HG02642 (cell line): Measurements from ENCODE around the gene CCDC141.
"Not testable (repeated sequence)": the region's sequence is repeated elsewhere in the genome, so short reads cannot be mapped to it uniquely, and the experiment has no call there.

Experiments used
- ATAC-seq: cut with Tn5 transposase; IDR thresholded peaks from one replicate; pipeline ENCODE4 v1.9.1; 2021; ENCODE audit warnings: mild to moderate bottlenecking; ENCODE audit not compliant: unreplicated experiment, poor library complexity

Gene CCDC141

DNA sequence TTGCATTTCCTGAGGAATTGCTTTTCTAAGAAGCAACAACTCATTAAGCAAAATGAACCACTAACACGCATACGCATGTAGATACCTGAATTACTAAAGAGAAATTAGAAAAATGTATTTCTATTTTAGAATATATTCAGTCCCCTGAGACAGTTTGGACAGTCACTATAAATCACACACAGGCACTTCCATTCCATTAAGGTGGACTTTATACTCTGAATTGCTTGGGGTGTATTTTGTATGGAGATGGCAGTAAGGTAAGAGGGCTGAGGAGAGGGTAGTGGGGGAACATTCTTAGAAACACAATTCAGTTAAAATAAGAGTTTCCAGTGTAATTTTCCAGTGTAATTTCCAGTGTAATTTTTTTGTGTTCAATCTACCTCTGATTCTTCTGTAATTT is 1.8 kb downstream of the CCDC141 start:
- no peak for ATAC-seq

DNA sequence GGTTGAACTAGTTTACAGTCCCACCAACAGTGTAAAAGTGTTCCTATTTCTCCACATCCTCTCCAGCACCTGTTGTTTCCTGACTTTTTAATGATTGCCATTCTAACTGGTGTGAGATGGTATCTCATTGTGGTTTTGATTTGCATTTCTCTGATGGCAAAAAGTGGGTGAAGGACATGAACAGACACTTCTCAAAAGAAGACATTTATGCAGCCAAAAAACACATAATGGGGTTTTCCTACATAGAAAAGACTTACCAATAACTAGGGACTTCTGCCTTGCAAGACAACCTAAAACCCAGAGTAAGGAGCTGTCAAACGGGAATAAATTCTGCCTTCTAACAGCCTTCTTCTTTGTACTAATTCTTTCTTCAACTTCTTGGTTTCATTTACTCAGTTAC is 4.3 kb downstream of the CCDC141 start:
- not testable (repeated sequence) for ATAC-seq

DNA sequence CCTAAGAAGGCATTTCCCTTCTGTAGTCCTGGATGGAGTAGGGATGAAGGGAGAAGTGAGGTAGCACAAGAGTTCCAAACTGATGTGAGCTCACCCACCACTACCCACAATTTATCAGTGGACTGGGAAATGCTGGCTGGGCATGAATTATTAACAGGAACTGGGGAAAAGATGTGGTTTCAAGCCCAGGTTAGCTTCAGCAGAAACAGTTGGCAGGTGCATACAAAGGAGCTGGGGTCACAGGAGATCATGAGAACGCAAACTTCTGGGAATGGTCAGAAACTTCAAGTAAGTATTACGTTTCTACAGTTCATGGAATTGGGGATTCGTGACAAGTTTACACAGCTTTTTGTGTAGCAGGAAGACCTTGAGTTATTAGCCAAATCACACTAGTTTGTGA is 5.4 kb downstream of the CCDC141 start:
- ATAC-seq: peak; percentile 40

DNA sequence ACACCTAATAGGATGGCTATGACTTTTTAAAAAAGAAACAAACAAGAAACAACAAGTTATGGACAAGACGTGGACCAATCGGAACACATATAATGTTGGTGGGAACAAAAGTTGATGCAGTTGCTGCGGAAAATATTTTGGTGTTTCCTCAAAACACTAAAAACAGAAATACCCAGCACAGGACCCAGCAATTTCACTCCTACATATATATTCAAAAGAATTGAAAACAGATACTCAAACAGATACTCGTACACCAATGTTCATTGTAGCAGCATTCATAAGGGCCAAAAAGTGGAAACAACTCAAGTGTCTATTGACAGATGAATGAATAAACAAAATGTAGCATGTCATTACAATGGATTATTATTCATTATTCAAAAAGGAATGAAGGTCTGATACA is 12.1 kb downstream of the CCDC141 start:
- peak; percentile 79 for ATAC-seq

DNA sequence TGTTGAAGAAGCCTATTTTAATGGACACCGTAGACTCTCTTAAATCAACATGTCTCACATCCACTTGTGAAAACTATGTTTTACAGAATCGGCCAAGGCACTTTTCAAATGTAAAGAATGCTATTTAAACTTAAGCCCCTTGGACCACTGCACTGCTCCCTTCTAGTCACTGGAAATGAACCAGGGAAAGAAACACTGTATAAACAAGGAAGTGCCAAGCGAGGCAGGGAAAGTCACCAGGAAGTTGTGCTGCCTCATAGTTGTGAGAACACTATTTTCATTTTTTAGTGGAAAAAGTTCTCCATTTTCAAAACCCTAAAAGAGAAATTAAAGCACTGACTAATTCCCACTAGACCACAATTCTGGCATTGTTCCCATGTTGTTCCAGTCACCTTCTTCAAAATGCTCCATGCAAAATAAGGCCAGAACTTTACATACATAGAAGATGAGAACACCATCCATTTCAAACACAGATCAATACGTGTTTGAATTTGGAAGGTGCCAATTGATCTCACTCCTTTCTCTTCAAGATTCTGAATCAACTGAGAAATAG is 13.5 kb downstream of the CCDC141 start:
- no peak for ATAC-seq

DNA sequence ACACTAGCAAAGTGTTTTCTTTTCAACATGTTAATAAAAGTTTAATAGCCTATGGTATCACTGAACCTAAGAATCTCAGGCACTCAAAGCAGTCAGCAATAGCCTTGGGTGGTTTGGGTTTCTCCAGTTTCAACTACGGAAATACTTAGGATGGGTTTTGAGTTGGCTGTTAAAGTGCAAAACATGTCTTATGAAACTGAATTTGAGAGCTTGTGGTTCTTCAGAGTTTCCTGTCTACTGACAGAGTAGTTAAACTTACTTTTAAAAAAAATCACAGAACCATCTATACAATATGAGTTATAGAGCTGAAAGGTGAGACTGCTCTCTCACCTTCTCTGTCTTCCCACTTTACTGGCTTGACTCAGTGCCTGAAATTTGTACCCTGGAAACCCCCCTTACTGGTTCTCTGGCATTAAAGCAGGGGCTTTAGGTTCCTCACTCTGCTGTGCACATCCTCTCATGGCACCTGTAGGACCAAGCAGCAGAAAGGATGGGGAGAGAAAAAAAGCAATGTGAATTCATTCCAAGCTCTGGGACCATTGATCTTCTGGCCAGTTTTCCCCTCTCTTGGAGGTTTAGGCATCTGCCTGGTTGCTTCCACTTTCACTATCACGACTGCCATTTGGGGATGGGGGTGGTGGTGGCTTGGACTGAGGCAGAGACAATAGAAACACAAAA is 18.1 kb downstream of the CCDC141 start:
- peak; percentile 97 for ATAC-seq

DNA sequence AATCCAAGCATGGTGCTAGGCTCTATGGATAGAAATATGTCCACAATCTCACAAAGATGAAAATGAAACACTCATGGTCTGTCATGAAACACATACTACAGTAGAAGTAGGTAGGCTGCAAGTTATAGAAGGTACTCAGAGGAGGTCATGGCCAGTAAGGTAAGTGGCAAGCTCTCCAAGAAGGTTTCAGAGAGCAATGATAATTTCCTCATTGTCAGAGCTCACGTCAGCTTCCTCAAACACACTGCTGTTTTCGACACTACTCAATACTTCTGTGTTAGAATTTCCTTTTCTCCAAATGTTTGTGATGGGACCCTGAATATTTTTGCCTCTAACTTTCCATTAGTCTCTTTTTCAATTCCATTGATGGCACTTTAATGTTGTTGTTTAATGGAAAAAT is 25.5 kb downstream of the CCDC141 start:
- no peak for ATAC-seq

DNA sequence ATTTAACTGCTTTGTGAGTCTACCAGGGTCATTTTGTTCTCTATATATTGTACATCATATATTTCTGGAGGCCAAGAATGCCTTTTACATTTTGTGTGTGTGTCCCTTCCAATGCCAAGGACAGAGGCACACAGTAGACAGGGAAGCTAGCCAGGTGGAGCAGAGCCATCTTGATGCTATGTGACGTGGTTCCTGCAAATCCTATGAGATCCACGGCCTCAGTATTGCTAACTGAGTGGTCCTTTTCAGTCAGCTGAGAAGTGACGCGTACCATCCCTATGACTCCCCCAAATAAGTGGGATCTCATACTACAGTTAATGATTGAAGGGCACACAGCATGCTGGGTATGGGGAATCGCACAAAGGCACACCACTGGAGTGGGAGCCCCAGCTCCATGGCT is 27.3 kb downstream of the CCDC141 start:
- no peak for ATAC-seq

DNA sequence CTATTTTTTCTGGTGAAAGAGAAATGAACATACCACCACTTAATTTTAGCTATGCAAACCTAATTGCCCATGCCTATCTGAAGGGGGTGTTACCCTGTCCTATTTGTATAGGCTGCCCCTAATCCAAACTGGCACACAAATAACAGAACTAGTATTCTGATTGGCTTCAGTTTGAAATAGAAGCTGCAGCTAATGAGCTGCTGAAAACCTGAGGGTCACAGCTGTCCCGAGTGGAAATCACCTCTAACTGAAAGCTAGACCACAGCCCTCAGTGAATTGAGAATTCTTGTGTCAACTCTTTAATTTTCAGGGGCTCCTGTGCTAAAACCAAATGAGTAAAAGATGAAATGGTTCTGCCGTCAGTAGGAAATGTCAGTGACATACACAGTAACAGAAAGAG is 28.7 kb downstream of the CCDC141 start:
- ATAC-seq: peak; percentile 83

DNA sequence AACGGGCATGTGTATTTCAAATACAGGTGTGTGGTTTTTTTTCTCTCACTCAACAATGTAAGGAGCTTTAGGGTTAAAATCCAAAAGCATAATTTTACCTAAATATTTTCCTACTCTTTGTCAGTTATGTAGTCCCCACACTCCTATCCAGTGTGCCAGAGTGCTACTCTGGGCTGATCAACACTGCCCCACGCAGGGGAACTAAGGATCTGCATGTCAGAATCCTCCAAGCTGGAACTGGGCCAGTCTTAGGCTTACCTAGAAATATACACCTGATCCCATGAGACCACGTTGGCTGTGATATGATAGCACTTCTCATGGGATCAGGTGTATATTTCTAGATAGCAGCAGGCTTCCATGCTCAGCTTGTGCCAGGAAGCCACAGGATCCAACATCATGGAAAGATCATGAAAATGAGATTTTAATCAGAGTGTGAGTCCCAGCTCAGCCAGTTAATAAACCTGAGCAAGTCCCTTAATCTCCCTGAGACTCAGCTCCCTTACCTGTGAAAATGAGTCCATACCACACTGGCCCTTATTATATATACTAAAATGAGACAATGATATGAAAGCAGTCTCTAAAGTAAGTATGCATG is 29.7 kb downstream of the CCDC141 start:
- peak; percentile 74 for ATAC-seq

DNA sequence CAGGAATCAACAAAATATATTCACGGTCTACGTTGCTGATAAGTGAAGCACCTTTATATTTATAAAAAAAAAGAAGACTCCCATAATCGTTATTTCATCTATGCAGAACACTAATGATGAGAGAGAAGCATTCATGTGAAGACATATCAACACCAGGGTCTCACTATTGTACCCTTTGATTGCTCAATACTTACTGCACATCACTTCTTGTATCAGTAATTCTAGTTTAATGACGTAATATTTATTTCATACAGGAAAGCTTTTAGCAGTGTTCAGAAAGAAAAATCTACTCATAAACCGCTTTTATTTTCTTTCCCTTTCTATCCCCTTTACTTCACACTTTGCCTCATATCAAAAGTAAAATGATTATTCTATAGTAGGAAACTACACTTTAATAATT is 30.7 kb downstream of the CCDC141 start:
- no peak for ATAC-seq

DNA sequence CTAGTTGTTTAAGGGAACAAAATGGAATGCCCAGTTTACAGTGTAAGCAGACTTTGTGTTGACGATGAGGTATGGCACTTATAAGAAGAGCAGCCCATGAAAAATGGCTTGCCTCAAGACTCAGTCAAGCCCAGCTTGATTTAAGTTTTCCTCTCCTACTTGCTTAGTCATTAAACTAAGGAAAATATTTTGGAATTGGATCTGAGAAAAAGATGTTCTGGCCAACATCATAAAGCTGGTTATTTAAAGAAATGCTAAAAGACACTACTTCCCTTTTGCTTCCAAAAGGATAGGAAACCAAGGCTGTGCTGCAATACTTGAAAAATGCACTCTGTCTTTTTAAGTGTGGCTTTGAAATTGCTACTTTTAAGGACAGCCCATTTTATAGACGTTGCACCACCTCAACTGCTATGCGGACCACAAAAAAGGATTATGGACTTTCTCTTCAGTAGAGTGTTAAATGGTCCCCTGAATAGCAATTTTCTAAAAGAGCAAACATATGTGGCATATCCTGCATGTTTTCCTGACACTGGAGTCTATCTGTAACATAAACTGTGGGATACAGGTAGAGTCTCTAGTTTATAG is 32.1 kb downstream of the CCDC141 start:
- no peak for ATAC-seq

DNA sequence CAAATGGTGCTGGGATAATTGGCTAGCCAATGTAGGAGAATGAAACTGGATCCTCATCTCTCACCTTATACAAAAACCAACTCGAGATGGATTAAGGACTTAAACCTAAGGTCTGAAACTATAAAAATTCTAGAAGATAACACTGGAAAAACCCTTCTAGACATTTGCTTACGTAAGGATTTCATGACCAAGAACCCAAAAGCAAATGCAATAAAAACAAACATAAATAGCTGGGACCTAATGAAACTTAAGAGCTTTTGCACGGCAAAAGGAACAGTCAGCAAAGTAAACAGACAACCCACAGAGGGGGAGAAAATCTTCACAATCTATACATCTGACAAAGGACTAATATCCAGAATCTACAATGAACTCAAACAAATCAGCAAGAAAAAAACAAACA is 35.7 kb downstream of the CCDC141 start:
- ATAC-seq: not testable (repeated sequence)

DNA sequence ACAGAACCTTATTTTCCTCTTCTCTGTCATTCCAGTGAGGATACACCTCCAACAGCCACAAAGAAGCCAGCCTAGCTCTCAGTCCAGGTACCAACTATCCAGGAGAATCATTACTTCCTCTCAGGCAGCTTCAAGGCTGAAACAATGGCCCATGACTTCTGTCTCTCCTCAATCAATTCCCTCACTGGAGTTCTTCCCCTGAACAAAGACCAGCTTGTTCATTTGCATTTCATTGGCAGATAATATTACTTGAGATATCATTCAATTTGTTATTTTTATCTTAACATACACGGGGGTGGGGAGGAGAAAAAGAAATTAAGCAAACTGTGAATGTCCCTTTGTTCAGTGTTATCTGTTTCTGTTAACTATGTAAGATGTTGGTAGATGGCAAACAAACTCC is 44.0 kb downstream of the CCDC141 start:
- no peak for ATAC-seq

DNA sequence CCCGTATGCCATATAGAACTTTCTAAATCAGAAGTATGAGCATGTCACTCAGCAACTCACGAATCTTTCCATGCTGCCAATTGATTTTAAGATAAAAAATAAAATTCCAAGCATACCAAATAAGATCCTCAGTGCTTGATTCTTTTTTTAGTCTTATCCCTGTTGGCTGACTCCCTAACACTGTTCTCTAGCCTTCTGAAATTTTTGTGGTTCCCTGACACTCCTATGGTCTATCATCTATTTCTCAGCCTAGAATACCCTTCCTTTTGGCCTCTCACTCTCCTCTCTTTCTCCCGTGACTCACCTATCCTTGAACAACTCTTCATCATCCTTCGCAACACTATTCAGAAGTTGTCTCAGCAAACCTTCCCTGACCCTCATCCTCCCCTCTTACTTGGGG is 50.5 kb downstream of the CCDC141 start:
- ATAC-seq: no peak

DNA sequence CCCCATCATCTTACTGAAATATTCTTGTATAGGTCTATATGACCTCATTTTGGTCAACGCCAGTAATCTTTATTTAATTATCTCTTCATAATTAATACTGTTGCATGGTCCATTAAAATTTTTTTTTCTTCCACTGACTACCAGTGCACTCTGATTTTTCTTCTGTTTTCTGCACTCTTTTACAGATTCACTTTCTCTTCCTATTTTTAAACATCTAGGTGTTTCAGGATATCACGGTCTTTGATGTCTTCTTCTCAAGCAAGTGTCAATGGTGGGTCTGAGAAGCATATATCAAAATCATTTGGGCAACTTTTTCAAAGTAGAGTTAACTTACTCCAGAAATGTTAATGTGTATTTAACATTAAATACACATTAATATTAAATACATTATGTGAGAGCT is 51.4 kb downstream of the CCDC141 start:
- no peak for ATAC-seq

DNA sequence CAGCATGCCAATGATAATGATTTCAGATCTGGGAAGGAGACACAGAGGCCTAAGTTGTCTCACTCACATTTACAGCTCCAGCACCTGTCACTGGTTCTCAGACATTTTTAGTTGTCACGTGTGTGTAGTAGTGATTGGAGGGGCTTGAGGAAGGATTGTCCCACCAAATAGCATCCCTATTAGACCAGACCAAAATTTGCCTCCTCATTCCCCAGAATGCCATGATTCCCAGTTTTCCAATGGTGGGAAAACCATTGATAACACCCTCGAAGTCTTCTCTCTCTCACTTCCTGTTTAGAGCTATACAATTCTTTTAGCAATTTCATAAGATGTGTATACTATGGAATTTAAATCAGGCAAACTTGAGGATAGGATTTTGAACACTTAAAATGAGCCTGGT is 52.5 kb downstream of the CCDC141 start:
- ATAC-seq: no peak

DNA sequence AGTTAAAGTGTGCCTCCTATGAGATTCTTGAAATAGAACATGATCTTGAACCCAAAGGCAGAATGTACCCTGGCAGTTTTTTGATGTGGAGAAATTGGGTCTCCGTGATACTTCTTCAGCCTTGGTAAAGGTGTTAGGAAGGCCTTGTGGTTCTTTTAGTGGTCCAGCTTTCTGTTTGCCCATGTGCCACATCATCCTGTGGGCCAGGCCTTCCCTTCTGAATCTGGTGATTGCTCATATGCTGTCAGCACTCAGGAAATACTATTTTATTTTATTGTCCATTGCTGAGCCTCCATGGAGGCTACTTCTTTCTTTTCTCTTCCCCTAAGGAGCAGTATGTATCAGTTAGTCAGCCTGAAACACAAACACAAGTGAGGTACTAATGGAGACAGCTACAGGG is 52.9 kb downstream of the CCDC141 start:
- ATAC-seq: no peak

DNA sequence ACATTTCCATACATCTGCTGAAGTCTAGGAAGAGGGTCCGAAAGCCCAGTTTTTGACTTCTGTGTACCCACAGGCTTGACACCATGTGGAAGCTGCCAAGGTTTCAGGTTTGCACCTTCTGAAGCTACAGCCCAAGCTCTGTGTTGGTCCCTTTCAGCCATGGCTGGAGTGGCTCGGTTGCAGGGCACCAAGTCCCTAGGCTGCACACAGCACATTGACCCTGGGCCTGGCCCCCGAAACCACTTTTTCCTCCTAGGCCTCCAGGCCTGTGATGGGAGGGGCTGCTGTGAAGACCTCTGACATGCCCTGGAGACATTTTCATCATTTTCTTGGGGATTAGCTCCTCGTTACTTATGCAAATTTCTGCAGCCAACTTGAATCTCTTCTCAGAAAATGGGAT is 55.7 kb downstream of the CCDC141 start:
- no peak for ATAC-seq

DNA sequence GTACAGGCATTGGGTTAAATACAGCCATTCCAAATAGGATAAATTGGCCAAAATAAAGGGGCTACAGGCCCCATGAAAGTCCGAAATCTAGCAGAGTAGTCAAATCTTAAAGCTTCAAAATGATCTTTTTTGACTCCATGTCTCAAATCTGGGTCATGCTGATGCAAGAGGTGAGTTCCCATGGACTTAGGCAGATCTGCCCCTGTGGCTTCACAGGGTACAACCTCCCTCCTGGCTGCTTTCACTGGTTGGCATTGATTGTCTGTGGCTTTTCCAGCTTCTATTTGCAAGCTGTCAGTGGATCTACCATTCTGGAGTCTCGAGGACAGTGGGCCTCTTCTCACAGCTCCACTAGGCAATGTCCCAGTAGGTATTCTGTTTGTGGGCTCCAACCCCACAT is 56.1 kb downstream of the CCDC141 start:
- ATAC-seq: no peak

DNA sequence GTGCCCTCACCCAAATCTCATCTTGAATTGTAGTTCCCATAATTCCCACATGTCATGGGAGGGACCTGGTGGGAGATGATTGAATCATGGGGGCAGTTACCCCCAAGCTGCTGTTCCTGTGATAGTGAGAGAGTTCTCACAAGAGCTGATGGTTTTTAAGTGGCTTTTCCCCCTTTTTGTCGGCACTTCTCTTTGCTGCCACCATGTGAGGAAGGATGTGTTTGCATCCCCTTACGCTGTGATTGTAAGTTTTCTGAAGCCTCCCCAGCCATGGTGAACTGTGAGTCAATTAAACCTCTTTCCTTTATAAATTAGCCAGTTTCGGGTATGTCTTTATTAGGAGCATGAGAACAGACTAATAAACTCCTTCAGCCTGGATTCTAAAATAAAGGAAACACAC is 57.2 kb downstream of the CCDC141 start:
- ATAC-seq: not testable (repeated sequence)
